CD4-positive, alpha-beta T cell treated with Interleukin-6 at 100 ng/mL for 8 hours (primary cell): ENCODE results near the gene AKNA.
"Not testable (repeated sequence)": the region's sequence is repeated elsewhere in the genome, so short reads cannot be mapped to it uniquely, and the experiment has no call there.

ENCODE experiments used
- DNase-seq: peaks from one replicate; pipeline ENCODE4 v3.0.0-alpha.2; 2020; ENCODE audit warnings: mixed read lengths, low spot score

The AKNA gene

DNA sequence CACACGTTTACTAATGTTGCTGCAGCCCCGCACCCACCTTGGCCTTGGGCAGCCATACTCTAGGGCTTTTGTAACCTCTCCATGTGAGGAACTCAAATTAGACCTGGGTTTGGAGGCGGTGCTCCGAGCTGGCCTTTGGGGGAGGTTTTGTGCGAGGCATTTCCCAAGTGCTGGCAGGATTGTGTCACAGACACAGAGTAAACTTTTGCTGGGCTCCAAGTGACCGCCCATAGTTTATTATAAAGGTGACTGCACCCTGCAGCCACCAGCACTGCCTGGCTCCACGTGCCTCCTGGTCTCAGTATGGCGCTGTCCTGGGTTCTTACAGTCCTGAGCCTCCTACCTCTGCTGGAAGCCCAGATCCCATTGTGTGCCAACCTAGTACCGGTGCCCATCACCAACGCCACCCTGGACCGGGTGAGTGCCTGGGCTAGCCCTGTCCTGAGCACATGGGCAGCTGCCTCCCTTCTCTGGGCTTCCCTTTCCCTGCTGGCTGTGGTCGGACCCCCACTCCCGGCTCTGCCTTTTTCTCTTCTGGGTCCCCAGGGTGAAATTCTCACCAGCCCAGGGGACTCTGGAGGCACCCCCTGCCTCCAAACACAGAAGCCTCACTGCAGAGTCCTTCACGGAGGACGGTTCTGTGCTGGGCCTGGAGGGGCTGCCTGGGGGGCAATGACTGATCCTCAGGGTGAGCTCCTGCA lies 64.8 kb downstream of the AKNA start, which contains the start of gene ORM1:
ORM1 (plus strand) TSS at position 268 of the 701 bp plus-strand sequence; CDS start at position 304, 36 bp downstream.
- DNase-seq: not testable (repeated sequence)

DNA sequence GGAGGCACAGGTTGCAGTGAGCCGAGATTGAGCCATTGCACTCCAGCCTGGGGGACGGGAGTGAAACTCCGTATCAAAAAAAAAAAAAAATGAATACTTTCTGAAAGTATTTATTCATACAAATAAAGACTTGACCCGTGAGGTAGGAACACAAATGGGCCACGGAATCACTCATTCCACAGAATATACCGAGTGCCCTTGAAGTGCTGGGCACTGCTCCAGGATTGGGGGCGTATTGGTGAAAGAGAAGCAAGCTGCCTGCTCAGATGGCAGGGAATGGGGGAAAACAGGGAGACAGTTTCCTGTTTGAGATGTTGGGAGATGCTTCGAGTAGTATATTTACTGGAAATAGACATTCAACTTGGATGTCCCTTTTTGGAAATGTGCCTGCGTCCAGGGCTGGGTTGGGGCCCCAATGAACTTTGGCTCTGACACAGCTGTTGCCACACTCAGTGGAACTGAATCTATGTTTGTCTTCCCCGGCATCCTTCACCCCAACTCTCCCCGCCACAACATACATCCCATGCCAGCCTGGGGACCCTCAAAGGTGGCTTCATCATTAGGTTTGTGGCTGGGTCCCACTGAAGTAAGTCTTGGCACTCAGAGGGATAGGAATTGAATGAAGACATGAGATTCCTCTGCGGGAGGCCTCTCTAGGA lies 65.5 kb downstream of the AKNA start:
- not testable (repeated sequence) for DNase-seq

DNA sequence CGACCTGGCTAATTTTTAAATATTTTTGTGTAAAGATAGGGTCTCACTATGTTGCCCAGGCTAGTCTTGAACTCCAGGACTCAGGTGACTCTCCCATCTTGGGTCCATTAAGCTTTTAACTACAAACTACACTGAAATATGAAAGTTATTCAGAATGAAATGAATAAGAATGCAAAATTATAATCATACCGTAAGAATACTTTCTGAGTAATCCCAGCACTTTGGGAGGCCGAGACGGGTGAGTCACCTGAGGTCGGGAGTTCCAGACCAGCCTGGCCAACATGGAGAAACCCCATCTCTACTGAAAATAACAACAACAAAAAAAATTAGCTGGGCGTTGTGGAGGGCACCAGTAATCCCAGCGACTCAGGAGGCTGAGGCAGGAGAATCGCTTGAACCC lies 66.0 kb downstream of the AKNA start:
- DNase-seq: no peak

DNA sequence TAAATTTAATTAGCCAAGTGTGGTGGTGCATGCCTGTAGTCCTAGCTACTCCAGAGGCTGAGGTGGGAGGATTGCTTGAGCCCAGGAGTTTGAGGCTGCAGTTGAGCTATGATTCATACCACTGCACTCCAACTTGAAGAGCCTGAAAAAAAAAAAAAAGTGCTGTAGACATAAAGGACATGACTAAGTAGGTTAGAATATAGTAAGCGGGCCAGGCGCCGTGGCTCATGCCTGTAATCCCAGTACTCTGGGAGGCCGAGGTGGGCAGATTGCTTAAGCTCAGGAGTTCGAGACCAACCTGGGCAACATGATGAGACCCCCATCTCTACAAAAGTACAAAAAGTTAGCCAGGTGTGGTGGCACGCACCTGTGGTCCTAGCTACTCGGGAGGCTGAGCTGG lies 67.1 kb downstream of the AKNA start:
- DNase-seq: not testable (repeated sequence)

DNA sequence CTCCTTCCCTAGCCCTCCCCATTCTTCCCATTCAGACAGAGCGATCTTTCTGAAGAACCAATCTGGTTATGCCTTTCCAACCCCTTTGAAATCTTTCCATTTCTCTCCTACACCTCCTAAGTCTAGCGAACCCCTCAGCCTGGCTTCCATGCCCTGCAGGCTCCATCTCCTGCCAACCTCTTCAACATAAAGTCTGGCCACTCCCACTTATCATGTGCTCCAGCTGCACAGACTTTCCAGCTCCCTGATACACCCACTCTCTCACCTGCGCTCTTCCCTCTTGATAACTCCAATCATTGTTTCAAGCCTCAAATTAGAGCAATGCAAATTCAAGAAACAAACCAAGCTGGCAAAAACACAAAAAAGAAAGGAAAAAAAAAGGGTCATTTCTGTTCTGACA lies 68.6 kb downstream of the AKNA start:
- DNase-seq: no peak

DNA sequence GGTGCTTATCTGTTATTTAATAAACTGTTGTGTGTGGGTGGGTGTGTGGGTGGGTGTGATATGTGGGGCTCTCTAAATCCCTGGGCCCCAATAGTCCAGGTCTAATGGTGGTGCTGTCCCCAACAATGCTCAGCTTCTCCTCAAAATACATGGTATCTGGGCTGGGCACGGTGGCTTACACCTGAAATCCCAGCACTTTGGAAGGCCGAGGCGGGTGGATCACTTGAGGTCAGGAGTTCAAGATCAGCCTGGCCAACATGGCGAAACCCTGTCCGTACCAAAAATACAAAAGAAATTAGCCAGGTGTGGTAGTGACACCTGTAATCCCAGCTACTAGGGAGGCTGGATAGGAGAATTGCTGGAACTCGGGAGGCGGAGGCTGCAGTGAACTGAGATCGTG lies 69.4 kb downstream of the AKNA start:
- DNase-seq: no peak

DNA sequence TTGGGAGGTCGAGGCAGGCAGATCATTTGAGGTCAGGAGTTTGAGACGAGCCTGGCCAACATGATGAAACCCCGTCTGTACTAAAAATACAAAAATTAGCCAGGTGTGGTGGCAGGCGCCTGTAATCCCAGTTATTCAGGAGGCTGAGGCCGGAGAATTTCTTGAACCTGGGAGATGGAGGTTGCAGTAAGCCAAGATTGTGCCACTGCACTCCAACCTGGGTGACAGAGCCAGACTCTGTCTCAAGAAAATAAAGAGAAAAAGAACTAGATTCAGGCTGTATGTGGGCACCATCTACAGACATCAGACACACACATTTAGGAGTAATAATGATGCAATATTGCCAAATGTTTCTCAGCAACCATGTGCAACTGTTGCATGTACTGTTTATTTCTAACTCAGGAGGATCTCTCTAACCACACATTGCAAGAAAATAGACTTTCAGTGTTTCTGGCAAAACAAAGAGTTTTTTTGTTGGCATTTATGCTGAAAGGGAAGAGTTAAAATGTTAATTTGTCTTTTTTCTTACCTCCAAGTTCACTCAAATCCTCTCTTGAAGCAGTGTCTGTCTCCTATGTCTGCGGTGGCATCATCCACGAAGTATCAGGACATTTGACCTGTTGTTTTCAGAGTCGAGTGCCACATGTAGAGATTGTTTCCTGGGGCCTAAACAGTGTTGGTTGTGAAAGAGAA lies 70.0 kb downstream of the AKNA start:
- DNase-seq: no peak

DNA sequence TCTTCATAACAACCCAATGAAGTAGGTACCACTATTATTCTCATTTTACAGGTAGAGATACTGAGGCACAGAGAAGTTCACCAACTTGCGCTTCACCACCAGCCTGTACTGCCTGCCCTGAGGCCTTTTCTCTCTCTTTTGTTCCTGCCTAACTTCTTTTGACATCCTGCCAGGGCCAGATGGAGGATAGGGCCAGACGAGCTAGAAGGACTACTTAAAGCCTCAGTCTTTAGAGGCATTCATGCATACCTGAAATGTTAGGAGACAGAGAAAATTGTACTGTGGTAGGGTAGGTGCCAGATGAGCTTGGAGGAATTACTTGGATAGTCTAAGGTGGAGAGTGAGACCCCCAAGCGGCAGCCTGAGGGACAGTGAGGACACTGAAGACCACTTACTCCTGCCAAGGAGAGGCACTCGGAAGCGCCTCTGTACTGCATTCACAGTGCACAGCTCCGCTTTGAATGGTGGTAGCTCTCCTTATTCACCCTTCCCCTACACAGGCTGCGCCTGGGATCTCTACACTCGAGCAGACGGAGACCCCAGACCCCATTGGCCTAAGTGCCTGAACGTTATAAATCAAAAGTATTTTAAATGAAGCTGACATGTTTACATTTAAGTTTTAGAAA lies 71.1 kb downstream of the AKNA start:
- no peak for DNase-seq

DNA sequence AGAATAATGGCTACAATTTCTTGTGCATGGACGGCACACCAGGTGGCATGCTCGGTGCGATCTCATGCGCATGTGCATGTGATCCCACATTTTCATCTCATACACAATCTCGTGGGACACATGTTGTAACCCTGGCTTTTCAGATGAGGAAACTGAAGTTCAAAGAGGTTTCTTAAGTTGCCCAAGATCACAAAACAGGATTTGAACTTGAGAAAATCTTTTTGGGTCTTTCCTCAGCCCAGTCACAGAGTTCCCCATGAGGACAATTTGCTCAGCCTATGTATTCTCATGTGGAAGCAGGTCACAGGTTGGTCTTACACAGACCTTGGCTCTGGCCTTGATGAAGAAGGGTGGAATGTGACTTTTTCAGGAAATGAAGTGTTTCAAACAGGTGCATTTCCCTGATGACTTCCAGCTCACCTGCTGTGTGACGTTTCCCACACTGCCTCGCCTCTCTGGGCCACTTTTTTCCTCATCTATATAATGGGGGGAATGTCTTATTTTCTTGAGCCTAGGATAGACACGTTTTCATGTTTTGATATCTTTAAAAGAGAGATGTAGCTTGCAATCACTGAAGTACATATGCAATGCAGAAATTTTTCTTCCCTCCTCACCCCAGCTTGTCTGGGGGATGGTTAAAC lies 71.9 kb downstream of the AKNA start:
- no peak for DNase-seq

DNA sequence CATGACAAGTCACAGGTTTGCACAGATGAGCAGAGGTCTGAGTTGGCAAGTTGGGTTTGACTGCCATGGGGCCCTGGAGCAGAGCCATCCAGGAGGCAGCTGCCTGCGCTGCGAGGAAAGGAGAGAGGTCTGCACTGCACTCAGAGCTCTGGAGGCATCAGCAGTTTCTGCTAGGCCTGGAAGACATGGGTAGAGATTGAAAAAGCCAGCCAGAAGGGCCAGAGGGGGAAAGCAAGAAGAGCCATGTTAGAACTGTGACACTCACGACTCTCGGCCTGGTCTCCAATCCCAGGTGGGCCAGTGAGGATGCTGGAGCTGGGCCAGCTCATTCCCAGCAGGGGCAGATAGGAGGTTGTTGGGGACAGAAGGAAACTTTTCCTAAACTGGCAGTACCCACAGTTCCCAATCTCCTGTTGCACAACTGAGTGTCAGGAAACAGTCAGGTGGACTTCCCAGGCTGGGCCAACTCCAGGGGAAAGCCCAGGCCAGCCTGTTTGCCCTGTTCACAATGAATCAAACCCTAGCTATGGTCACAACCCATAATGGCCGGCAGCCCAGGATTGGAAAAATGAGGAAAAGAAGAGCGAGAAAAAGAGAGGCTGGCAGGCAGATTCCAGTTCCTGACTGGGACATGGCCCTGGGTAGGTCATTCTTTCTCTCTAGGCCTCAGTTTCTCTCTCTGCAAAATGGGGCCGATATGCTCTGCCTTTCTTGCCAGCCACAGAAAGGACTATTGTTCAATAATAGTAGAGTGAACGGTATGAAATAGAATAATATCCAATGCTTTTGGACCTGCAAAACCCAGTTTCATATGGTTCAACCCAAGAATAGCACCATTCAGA lies 72.7 kb downstream of the AKNA start:
- no peak for DNase-seq

DNA sequence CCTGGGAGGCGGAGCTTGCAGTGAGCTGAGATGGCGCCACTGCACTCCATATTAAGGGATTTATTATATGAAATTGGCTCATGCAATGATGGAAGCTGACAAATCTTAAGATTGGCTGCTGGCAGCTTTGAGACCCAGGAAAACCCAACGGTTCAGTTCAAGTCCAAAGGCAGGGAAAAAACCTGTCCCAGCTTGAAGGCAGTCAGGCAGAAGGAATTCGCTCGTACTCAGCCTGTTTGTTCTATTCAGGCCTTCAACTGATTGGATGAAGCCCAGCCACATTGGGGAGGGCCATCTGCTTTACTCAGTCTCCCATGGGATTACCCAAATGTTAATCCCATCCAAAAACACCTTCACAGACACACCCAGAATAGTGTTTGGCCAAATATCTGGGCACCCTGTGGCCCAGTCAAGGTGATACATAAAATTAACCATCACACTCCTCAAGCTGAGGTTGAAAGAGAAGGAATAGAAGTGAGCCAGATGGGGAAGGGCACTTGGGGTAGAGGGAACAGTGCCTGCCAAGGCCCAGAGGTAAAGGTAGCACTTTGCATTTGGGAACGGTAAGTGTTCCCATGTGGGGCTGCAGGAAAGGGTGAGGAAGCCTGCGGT lies 73.4 kb downstream of the AKNA start:
- no peak for DNase-seq

DNA sequence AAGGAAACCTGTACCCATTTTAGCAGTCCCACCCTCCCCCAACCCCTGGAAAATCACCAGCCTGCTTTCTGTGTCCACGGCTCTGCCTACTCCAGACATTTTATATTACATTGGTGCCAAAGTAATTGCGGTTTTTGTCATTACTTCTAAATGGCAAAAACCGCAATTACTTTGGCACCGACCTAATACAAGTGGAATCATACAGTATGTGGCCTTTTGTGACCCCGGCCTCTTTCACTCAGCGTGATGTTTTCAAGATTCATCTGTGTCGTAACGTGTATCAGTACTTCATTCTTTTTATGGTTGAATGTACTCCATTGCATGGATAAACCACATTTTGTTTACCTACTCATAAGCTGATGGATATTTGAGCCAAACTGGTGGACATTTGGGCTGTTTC lies 74.6 kb downstream of the AKNA start:
- no peak for DNase-seq

DNA sequence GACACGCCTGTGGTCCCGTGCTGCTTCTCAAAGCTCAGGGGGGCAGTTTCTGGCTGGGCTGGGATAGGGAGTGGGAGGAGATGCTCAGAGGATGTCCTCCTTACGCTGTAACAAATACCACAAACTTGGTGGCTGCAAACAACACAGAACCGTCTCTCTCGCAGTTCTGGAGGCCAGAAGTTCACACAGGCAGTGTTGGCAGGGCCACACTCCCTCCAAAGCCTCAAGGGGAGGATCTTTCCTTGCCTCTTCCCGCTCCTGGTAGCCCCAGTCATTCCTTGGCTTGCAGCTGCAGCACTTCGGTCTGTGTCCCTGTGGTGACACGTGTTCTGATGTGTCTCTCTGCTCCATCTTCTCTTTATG lies 75.3 kb downstream of the AKNA start:
- no peak for DNase-seq

DNA sequence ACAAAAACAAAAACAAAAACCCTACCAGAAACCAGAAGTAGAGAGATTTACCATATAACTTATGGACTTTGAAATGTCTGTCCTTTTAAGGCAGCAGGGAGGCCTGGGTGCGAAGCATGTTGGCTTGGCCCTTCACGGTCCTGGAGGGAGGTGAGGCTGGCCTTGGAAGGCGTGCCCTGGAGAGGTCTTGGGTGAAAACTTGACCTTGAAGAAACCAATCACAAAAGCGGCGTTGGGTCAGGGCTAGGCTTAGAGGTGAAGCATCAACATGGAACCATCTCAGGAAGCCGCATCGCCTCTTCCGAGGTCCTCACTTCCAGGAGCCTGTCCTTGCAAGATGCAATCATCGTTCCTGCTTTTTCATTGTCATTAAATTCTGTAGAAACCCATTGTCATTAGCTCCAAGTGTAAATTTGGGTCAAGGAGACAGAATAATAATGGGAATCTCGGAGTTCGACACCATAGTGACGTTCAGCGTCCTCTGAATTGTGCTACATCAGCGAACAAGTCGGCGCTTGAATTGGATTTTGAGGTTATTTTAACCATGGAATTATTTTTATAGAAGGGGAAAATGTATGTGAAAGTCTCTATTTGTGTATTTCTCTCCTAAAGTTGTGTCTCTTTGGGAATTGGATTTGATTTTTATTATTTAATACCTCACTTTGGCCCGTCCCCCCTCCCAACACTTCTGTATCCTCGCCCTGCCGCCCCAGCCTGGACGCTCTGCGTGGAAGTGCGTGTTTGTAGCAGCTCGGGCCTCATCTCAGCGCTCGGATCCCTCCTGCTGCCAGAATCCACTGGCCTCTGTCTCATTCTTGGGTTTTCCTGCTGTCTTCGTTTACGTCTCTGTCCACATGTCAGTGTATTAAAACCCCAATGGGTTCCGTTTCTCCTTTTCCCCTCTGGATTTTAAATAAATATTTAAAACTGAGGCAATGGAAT lies 75.9 kb downstream of the AKNA start:
- DNase-seq: no peak

DNA sequence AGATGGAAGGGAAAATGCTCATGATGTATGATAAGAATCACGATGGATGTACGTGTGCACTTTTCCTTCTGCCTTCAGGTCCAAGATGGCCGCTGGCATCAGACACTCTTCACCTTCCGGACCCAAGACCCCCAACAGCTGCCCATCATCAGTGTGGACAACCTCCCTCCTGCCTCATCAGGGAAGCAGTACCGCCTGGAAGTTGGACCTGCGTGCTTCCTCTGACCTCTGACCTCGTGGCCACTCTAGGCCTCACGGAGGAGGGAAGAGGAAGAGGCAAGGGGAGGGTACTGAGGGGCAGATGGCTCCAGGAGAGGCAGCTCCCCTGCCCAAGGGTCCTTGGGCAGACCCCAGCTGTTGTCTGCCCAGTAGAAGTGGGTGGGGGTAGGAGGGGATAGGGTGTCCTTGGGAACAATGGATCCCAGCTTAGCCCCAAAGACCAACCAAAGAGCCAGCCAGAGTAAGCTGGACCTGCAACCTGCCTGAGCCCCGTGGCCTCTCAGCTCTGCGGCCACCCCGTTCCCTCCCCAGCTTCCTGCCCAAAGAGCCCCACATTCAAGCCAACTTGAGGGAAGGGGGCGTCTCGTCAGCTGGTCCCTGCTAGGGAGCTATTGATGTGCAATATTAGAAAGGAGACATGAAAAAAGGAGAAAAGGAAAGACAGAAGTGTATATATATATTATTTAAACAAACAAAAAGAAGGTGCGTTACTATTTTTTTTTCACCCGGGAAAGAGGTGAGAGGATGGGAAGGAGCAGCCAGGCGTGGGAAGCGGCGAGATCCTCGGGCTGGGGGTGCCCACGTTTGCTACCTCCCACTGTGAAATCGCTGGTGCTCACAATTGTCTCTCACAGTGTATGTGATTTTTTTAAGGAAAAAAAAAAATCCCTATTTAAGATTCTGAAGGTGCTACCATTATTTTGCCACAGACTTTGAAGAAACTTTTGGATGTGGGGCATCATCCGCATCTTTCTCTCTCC lies 77.0 kb downstream of the AKNA start:
- no peak for DNase-seq

DNA sequence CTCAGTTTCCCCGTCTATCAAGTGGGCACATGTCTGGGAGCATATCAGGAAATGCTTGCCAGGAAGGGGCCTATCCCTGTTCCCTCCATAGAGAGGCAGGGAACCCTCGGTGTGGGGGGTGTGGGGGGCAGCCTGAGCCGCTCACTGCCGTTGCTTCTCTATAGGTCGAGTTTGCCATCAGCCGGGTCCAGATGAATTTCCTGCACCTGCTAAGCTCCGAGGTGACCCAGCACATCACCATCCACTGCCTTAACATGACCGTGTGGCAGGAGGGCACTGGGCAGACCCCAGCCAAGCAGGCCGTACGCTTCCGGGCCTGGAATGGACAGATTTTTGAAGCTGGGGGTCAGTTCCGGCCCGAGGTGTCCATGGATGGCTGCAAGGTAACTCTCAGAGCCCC lies 78.7 kb downstream of the AKNA start:
- no peak for DNase-seq

DNA sequence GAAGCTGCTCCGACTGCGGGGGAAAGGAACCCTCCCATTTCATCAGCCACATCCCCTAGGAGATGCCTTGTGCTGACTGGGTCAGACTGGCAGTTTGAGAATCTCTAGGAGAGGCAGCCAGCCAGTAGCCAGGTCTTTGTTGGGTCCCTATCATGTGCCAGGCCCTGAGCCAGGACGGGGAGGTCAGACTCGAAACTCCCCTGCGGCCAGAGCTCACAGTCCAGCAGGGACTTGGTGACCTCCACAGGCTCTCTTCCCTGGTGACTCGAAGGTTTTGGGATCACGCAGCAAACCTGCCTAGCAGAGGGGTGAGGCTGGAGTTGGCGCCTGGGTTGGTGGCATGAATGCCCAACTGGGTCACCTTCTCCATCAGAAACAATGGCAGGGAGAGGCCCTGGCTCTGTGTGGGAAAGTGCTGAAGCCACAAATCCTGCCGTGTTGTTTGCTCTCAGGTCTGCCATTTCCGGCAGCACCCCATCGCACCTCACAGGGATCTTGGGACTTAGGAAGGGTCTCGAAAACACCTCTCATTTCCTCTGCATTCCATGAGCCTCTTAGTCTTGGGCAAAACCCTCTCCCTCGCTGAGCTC lies 79.3 kb downstream of the AKNA start:
- no peak for DNase-seq

DNA sequence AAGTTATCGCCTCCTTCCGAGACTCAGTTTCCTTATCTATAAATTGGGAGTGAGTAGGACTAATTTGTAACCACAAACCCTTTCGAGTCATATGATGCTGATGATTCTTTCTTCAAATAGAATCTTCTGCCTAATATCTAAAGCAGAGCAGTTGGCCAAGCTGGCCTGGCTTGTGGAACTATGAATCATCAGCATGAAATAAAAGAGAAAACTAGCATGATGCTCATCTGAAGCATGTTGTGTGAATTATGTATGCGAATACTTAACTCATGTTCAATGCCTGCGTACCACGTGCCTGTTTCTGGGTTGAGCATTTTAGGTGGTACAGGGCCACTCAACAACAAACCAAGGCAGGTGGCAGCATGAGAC lies 79.9 kb downstream of the AKNA start:
- no peak for DNase-seq
